Activated gamma-delta T cell treated with Interleukin-2 at 50 U/mL for 16 hours (primary cell): Measurements from ENCODE around the gene NLGN2.
A peak's percentile ranks its signal among the peaks of the same experiment; 100 is the strongest.

Source experiments
- DNase-seq: peaks from one replicate; pipeline ENCODE4 v3.0.0-alpha.2; 2020

NLGN2 gene

DNA sequence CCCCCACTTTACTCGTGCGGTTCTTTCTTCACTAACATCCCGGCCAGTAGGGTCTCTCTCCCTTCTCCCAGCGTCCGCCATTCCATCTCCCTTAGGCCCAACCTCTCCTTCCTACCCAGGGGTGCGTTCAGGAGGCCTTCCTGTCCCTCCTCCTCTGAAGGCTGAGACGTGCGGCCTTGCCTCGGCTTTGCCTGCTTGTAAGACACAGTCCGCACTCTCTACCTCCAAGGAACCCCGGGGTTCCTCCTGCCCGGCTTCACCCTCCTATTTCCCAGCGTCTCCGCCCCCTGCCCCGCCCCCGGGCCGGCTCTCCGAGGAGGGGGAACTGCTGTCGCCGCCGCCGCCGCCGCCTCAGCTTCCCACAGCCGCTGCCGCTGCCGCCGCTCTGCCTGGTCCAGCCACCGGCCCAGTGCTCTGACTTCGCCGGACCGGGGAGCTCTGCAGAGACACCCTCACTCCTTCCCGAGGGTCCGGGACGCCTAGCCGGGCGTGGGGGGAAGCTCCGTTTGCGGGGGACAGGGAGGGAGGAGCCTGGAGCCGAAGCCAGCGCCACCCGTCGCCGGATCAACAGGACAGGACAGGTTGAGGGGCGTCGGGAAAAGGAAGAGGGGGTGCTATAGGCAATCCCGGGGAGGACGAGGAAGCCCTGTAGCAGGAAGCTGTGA lies 30.4 kb downstream of the NLGN2 start:
- peak; percentile 35 for DNase-seq

DNA sequence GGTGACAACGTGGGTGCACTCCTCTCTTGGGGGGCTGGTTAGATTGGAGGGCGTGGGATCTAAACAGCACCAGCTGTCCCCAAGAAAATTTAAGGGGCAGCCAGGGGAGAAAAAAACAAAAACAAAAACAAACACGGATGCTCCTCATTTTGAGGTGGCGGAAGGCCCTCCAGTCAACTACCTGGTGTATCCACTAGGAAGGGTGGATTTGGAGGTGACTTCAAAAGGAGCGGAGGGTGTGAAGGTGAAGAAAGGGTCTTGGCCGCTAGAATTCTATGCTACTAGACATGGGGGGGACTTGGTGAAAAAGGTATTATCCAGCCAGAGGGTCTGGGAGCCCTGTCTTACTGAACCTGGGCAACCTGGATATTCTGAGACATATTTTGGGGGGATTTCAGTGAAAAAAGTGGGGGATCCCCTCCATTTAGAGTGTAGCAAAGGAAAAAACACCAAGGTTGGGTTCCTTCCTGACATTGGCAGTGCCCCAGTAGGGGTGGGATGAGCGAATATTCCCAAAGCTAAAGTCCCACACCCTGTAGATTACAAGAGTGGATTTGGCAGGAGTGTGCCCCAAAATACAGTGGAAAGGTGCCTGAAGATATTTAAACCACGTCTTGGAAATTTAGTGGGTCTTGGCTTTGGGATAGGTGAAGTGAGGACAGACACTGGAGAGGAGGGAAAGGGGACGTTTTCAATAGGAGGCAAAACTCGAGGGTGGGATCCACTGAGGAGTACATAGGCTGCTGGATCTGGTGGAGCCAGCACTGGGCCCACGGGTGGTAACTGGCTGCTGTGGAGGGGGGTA lies 31.2 kb downstream of the NLGN2 start:
- DNase-seq: no peak

DNA sequence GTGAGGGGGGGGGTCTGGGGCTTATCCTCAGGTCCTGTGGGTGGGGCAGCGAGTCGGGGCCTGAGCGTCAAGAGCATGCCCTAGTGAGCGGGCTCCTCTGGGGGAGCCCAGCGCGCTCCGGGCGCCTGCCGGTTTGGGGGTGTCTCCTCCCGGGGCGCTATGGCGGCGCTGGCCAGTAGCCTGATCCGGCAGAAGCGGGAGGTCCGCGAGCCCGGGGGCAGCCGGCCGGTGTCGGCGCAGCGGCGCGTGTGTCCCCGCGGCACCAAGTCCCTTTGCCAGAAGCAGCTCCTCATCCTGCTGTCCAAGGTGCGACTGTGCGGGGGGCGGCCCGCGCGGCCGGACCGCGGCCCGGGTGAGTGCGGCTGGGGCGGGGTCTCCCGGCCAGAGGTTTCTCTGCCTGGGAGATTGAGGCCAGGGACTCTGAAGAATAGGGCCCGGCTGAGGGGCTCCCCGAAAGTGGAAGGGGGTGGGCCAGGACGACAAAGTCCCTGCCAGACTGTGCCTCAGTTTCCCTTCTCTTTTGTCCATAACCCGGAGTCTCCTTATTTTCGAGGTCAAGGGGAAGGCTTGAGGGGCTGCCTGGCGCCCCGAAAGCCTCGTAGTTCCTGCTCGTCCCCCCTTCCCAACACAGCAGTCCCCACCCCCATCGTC lies 31.9 kb downstream of the NLGN2 start, which contains the start of gene FGF11:
Gene FGF11 (plus strand): TSS at position 51 of the 651 bp plus-strand sequence. CDS start 109 bp downstream, at position 160.
- DNase-seq: no peak

DNA sequence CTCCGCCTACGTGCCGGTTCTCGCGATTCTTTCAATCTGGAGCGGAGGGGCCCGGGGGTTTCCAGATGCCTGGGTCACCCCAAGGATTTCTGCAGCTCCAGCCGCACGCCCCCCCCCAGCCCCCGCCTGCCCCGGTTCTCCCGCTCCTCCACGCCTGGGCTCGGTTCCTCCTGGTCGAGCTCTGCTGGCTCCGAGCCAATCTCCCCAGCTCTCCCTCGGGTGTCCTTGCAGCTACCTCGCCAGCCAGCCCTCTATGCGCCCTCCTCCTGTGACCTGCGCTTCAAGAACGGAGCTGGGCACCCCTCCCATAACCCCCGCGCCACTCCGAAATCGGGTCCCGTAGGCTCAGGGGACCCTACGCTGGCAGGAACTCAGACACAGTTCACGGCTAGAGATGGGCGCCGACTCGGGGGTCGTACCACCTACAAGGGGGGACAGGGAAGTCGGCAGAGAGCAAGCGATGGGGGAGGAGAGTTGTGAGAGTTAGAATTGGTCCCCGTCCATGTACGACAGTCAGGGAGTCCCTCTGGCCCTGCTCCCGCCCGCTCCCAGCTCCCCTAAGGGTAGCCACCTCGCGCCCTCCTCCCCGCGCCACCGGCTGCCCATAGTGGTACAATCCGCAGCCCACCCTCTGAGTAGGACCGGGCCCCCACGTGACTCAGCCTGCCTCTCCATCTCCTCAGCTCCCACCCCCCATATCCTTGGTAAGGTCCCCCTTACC lies 32.6 kb downstream of the NLGN2 start:
- DNase-seq: no peak

DNA sequence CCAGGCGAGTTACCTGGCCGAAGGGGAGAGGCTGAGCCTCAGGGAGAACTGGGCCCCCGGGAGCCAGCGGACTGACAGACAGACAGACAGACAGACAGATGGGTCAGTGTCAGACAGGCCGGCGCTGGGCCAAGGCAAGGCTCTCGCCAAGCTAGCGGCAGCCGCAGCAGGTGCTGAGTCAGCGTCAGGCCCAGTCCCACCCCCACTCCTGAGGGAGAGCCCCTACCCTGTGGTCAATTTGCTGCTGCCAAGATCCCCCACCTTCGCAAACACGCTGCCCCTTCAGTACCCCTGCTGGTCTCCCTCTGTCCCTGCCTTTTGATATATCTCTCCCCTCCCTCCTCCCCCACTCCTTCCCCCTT lies 33.2 kb downstream of the NLGN2 start:
- DNase-seq: no peak

DNA sequence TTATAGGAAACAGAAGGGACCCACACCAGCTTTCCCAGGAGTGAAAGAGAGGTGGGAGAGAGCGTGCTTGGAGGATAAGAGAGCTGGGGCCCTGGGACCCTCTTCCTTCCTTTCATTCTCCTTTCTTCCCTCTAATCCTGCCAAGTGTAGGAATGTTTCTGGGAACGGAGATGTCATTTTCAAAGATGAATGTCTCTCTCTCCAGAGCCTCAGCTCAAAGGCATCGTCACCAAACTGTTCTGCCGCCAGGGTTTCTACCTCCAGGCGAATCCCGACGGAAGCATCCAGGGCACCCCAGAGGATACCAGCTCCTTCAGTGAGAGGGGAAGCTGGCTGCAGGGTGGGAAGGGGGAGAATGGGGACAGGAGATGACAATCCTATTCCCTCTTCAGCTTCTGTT lies 33.6 kb downstream of the NLGN2 start:
- DNase-seq: no peak

DNA sequence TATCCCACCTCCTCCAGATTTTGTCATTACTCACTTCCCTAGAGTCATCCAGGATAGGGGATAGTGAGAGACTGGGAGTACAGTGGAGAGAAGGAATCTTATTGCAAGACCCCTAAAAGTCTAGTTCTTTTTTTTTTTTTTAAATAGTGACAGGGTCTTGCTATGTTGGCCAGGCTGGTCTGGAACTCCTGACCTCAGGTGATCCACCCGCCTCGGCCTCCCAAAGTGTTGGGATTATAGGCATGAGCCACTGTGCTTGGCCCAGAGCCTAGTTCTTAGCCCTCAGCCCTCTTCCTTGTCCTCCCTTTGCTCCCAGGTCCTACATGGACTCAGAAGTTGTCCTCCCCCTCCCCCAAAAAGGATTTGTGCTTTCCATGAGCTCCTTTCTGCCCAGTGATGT lies 34.5 kb downstream of the NLGN2 start:
- no peak for DNase-seq

DNA sequence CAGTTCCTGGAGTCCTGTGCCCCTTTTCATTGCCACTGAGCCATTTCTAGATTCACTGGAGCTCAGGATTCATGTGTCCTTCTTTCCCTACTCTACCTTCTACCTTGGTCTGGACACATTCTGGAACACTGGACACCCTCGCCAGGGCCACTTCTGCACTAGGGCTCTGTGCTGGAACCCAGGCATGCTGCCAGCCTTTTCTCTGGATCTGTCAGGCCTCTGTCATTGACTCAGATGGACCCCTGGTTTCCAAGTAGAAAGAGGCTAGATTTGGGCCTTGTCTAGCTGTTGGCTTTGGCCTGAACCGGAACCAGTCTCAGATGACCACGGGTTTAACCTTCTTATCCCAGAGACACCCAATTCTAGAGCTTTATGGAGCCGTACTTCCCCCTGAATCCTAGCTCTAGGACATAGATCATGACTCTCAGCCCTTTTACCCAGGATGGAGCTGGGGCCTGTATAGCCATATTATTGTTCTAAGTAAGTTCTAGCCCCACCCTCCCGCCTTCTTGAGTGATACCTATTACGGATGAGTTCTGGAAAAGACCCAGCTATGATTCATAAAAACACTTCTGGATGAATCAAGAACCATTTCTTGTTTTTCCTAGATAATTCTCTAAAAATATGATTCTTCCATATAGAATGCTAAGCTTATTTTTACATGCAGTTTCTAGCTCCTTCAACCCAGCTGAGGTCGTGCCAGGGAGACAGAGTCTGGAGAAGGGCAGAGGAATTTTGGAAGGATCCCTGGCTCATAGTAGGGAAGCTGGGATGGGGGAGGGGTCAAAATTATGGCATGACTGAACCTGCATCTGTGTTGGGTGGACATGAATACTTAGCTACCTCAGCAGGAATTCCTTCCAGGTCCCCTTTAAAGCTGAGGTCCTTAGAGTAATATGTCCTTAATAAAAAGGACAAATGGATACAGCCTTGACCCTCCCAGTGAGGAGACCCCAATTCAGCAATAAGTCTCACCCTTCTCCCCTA lies 36.1 kb downstream of the NLGN2 start:
- DNase-seq: no peak

DNA sequence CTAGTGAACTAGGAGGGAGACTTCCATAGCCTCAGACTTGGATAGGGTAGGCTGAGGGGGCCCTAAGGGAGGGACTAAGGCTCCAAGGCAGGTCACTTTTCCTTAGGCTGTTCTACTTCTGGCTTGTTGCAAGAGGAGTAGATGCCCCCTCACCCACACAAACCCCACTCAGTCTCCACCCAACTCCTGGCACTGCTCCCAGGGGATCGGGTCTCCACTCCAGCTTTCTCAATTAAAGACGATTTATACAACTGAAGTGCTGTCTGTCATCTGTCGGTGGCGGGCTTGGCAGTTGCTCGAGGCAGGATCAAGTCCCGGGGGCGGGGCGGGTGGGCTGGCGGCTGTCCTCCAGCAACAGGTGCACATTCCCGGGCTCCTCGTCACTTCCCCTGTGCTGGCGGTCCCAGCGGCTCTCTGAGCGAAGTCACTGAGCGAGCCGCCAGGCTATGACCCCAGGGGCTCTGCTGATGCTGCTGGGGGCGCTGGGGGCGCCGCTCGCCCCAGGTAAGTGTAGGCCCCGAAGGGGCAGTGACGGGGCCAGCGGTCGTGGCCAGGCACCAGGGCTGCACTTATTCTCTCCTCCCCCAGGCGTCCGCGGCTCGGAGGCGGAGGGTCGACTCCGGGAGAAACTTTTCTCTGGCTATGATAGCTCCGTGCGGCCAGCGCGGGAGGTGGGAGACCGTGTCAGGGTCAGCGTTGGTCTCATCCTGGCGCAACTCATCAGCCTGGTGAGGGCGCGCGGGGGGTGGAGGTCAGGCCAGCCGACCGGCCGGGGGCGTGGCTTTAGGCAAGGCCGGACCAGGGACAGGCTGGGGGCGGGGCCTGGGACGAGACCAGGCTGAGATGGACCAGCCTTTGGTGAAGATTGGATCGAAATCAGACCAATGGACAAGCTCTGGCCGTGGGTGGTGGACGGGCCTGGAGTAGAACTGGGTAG lies 37.3 kb downstream of the NLGN2 start, which contains the start of gene CHRNB1:
Gene CHRNB1 (plus strand): TSS at position 380 of the 937 bp plus-strand sequence. CDS start 67 bp downstream, at position 447.
- DNase-seq: no peak

DNA sequence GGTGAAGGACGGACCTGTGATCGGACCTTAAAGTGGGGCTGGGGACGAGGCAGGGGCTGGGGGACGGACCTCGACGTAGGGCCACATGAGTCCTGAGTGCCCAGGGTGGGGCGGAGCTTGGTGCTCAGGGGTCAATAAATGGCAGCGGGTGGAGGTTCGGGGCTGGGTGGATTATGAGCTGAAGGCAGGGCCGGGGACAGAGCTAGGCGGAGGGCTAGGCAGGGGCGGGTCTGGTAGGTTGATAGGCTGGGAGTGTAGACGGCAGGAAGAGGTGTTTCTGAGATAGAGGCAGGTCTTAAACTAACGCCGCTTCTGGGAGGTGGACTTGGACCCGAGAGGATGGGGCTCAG lies 37.9 kb downstream of the NLGN2 start:
- peak; percentile 42 for DNase-seq

DNA sequence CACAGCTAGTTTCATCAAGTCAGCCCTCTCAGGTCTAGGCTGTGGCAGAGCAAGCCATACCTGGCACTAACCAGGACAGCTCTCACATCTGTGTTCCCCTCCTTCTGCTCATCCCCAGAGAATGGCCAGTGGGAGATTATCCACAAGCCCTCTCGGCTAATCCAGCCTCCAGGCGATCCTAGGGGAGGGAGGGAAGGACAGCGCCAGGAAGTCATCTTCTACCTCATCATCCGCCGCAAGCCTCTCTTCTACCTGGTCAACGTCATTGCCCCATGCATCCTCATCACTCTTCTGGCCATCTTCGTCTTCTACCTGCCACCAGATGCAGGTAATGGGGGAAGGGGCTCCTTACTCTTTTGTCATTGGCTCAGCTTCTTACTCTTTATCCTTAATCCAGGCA lies 40.8 kb downstream of the NLGN2 start:
- no peak for DNase-seq

DNA sequence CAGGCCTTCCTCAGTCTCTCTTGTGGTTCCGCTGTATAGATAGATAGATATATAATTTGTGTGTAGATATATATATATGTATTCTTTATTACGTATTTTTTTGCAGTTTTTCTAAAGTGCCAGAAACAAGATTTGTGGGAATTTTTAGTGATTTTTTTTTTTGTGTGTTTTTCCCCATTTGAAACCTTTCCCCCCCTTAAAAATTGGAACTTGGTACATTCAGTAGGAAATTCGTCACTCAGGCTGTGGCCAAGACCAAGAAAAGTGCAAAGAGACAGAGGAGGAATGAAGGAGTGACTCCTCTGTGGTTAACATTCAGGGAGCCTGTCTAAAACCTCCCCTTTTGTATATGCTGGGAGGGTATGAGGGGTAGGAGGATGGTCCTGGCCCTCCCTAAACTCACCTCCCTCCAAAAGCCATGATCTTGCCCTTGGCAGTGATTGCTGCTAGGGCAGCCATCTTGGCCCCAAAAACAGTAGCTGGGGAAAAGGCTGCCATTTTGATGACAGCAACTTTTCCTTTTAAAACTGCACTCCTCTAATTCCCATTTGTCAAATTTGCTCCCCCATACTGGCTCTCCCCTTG lies 52.4 kb downstream of the NLGN2 start:
- DNase-seq: no peak

DNA sequence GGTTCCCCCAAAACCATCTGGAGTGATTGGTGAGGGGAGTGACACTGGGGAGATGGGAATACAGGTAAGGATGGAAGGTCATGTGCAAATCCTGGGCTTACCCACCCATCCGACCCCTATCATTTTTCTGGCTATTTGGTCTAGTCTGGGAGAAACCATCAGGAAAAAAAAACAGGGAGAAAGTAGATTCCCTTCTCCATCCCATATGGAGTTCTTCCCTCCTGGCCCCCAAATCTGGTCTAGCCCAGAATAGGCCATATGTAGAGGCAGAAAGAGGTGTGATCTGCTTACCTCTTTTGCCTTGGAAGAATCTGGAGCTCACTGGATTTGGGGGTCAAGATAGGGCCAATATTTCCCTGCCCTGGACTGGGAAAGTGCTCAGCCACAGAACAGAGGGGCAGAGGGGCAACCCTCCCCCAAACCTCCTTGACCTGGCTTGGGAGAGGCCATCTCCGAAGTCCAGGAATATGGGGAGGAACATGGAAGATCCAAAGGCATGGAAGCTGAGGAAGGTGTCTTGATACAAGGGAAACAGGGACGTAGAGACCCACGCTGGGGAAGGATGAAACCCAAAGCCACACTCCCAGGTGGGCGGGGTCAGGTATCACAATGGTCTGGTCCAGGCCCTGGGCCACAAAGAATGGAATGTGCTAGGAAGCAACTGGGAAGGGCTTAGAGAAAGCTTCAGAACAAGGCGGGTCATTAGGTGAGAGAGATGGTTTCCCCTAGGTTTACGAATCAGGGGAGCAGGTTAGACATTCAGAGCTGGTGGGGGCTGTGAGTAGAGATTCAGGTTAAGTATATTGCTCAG lies 53.4 kb downstream of the NLGN2 start:
- DNase-seq: no peak

DNA sequence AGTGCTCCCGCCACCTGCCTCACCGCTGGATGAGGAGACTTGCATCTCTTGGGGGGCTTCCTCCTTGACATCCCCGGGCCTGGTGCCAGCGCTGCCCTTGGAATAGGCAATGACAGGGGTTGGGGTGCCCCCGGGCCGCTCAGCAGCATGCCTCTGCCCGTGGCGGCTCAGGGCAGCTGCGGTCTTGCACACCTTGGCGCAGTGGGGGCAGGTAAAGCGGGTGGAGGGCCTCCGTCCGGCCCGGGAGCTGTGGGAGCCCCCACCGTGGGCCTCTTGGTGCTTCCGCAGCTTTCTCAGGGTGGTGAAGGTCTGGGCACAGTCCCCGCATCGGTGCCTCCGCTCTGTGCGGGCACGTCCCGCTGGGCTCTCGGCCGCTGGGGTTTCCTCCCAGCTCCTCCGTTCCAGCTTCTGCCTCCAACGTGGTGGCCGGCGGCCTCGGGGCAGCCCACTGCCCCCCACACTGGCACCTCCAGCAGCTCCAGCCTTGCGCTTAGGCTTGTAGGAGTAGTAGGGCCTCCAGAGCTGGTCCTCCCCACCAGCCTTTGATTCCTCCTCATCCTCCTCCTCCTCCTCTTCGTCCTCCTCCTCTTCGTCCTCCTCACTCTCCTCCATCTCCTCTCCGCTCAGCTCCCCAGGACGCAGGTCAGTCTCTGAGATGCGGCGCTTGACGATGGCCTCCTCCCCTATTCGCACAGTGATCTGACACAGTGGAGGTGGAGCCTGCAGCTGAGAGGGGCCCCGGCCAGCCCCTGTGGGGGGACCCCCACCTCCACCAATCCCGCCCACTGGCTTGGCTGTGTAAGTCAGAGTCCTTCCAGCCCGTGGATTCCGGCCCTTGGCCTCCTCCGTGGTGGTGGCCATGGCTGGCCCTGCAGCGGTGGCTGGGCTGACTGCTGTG lies 55.1 kb downstream of the NLGN2 start:
- no peak for DNase-seq

DNA sequence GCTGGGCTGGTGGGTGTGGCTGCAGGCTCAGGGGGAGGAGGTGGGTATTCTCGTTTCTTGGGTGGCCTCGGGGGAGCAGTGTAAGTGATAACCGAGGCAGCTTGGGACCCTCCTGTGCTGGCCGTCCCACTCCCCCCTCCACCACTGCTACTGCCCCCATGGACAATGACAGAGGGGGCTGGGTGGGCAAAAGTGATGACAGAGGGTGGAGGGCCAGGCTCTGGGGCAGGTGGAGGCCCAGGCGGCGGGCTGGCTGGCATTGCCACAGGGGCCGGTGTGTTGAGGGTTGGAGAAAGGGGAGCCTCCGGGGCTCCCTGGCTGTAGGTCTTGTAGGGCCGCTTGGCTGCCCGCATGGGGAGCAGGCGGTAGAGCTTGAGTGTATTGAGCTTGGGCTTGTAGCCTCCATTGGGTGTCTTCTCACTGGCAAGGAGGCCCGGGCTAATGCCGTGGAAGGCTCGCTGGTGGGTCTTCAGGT lies 55.8 kb downstream of the NLGN2 start:
- no peak for DNase-seq

DNA sequence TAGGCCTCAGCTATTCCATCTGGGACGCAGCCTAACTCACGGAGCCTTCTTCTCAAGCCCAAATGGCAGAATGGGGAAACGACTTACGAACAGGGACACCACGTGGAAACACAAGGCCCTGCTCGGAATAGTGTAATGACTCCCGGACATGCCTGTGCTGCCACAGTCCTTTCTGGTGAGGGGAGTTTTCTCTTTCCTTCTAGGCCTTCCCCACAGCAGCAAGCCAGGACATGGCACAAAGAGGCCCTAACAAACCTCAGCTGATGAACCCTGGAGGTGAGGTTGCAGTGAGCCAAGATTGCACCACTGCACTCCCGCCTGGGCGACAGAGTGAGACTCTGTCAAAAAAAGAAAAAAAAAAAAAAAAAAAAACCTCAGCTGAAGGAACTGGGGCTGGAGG lies 56.4 kb downstream of the NLGN2 start:
- DNase-seq: no peak

DNA sequence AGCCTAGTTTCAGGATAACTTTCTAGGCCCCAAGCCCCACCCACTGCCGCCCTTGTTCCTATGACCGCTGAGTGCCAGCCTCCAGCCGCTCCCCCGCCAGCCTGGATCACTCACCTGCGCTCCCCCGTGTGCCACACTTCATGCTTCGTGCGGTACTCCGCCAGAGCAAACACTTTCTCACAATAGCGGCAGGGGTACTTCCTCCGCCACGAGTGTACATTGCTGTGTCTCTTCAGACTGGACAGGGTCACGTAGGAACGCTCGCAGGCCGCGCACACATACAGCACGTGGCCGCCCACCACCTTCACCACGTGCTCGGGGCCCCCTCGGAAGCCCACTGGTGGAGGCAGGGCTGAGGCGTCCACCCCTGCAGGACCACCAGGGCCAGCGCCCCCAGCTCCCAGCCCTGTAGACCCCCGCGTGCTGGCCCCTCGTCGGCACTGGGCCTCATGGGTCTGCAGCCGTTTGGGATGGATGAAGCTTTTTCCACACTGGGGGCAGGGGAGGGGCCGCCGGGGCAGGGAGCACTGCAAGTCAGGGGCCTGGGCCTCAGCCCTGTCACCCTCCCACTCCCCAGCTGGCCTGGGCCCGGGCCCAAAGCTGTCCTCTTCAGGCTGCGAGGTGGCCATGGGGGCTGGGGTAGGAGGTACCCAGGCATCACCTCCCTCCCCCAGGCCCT lies 58.1 kb downstream of the NLGN2 start:
- no peak for DNase-seq

DNA sequence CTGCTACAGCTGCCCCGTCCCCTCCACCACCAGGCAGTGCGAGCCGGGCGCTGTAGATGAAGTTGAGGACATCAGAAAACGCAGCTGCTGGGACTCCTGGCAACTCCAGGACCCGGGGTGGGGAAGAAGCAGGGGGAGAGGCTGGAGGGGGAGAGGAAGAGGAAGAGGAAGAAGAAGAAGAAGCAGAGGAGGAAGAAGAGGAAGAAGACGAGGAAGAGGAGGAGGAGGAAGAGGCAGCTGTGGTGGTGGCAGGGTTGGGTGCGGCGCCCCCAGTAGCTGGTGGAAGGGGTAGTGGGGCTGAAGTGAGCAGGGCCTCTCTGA lies 58.6 kb downstream of the NLGN2 start:
- DNase-seq: no peak
